Measurements from ENCODE around the gene RTL9. TPM values are rescaled to one million over a fixed set of nuclear protein-coding genes. Genes with fewer than 3 reads are reported as not detected.
"Not testable (repeated sequence)": the region's sequence is repeated elsewhere in the genome, so short reads cannot be mapped to it uniquely, and the experiment has no call there.

Gene RTL9
- total RNA-seq, 3 donors from 2014 or later = 0.15 to 0.32 TPM; not detected in 1

GRCh38 chrX:110327336-110327735, 31.3 kb upstream of the RTL9 start:
- intact Hi-C loops (cut with DNase I; ENCODE audit: low total_unique reads) = no loop called here
- Histone ChIP-seq H3K4me1 (no peaks in the 10 kb centered on the region), H3K9me3 (peaks cover 0 to 12% of the 10 kb centered on the region in 2 donors), H3K27me3 (peaks cover 0 to 21% of the 10 kb centered on the region in 2 donors), H3K27ac (no peak overlapping the region), H3K4me3 (no peak overlapping the region), H3K36me3 (no peaks in the 10 kb centered on the region)
- TF ChIP-seq POLR2AphosphoS5 (IDR thresholded peaks at IDR 0.05) = no peak
- no peak for TF ChIP-seq CTCF (IDR thresholded peaks at IDR 0.05)
- no peak for TF ChIP-seq POLR2A (IDR thresholded peaks at IDR 0.05)
- DNase-seq (ENCODE audit: low spot score in 2 of 2) = no peak

- H3K9me3 ChIP-seq = peaks cover 0 to 12% of the 10 kb centered on the region in 2 donors
- intact Hi-C loops (cut with DNase I; ENCODE audit: low total_unique reads); H3K4me1 ChIP-seq; H3K36me3 ChIP-seq; DNase-seq (ENCODE audit: low spot score in 2 of 2); H3K4me3 ChIP-seq; H3K27ac ChIP-seq: not testable (repeated sequence)
- peaks cover 0 to 24% of the 10 kb centered on the region in 2 donors for H3K27me3 ChIP-seq
Measured at GRCh38 chrX:110328613-110329012, 30.0 kb upstream of the RTL9 start.

- TF ChIP-seq POLR2A (IDR thresholded peaks at IDR 0.05) (no peak), CTCF (IDR thresholded peaks at IDR 0.05) (no peak), POLR2AphosphoS5 (IDR thresholded peaks at IDR 0.05) (no peak)
- no peak for DNase-seq (ENCODE audit: low spot score in 2 of 2)
Measured at GRCh38 chrX:110331444-110332030, 27.1 kb upstream of the RTL9 start.

GRCh38 chrX:110333458-110333857, 25.2 kb upstream of the RTL9 start:
- H3K36me3 ChIP-seq; H3K4me3 ChIP-seq; H3K27ac ChIP-seq; DNase-seq (ENCODE audit: low spot score in 2 of 2); H3K4me1 ChIP-seq; H3K9me3 ChIP-seq; intact Hi-C loops (cut with DNase I; ENCODE audit: low total_unique reads): not testable (repeated sequence)
- H3K27me3 ChIP-seq = peaks cover 0 to 48% of the 10 kb centered on the region in 2 donors

More at GRCh38 chrX:110331444-110332030, 27.1 kb upstream of the RTL9 start:
- Histone ChIP-seq H3K36me3 (no peaks in the 10 kb centered on the region), H3K4me3 (no peak overlapping the region), H3K9me3 (no peaks in the 10 kb centered on the region), H3K27me3 (peaks cover 0 to 44% of the 10 kb centered on the region in 2 donors), H3K4me1 (no peaks in the 10 kb centered on the region), H3K27ac (no peak overlapping the region)
- intact Hi-C loops (cut with DNase I; ENCODE audit: low total_unique reads) = no loop called here

GRCh38 chrX:110338935-110339334, 19.7 kb upstream of the RTL9 start:
- intact Hi-C loops (cut with DNase I; ENCODE audit: low total_unique reads) = no loop called here
- Histone ChIP-seq H3K9me3 (no peaks in the 10 kb centered on the region), H3K4me1 (no peaks in the 10 kb centered on the region), H3K27ac (no peak overlapping the region), H3K36me3 (no peaks in the 10 kb centered on the region), H3K4me3 (no peak overlapping the region), H3K27me3 (peaks cover 0 to 38% of the 10 kb centered on the region in 2 donors)
- no peak for TF ChIP-seq POLR2A (IDR thresholded peaks at IDR 0.05)
- TF ChIP-seq POLR2AphosphoS5 (IDR thresholded peaks at IDR 0.05) = no peak
- no peak for TF ChIP-seq CTCF (IDR thresholded peaks at IDR 0.05)
- no peak for DNase-seq (ENCODE audit: low spot score in 2 of 2)

GRCh38 chrX:110341189-110342035, 17.2 kb upstream of the RTL9 start:
- TF ChIP-seq POLR2AphosphoS5 (IDR thresholded peaks at IDR 0.05) = no peak
- intact Hi-C loops (cut with DNase I; ENCODE audit: low total_unique reads) = no loop called here
- Histone ChIP-seq H3K27me3 (peaks cover 0 to 20% of the 10 kb centered on the region in 2 donors), H3K4me1 (no peaks in the 10 kb centered on the region), H3K36me3 (no peaks in the 10 kb centered on the region), H3K4me3 (no peak overlapping the region), H3K9me3 (no peaks in the 10 kb centered on the region), H3K27ac (no peak overlapping the region)
- DNase-seq (ENCODE audit: low spot score in 2 of 2) = no peak
